Ectodermal cell (in vitro differentiated cells): ENCODE measurements around the gene ISG20L2. TPM values are rescaled to one million over a fixed set of nuclear protein-coding genes. Genes with fewer than 3 reads are reported as not detected.

Source experiments
- H3K27ac ChIP-seq: 2 replicates; pipeline ENCODE4 v1.7.0; 2013; ENCODE audit warnings: mild to moderate bottlenecking, low read depth, low read length; ENCODE audit not compliant: insufficient read depth, poor library complexity, severe bottlenecking
- H3K27me3 ChIP-seq: 2 replicates; pipeline ENCODE4 v1.7.0; 2013; ENCODE audit warnings: mild to moderate bottlenecking, low read length; ENCODE audit not compliant: insufficient read depth, control insufficient read depth, poor library complexity, severe bottlenecking
- H3K36me3 ChIP-seq: one replicate; pipeline ENCODE4 v1.7.0; 2013; ENCODE audit warnings: low read length; ENCODE audit not compliant: control insufficient read depth, insufficient read depth
- H3K4me1 ChIP-seq: one replicate; pipeline ENCODE4 v1.7.0; 2013; ENCODE audit warnings: low read length; ENCODE audit not compliant: control insufficient read depth, insufficient read depth
- H3K4me3 ChIP-seq: 2 replicates; pipeline ENCODE4 v1.7.0; 2013; ENCODE audit warnings: low read depth, low read length, control low read depth; ENCODE audit not compliant: insufficient read depth
- H3K9me3 ChIP-seq: 2 replicates; pipeline ENCODE4 v1.7.0; 2013; ENCODE audit warnings: mild to moderate bottlenecking, low read length, moderate library complexity; ENCODE audit not compliant: control insufficient read depth
- WGBS, 2 experiments: methylation state at CpG; one replicate each; pipeline ENCODE4 v1.1.7; 2013; ENCODE audit warnings: missing lambda C conversion rate in 2 of 2; 5-methylcytosine and 5-hydroxymethylcytosine counted together
- polyA plus RNA-seq, 4 experiments: library from polyadenylated mRNA; stranded (reverse); fragments of 50-300 nt; gene quantifications; one replicate each; pipeline ENCODE4 v1.2.3, GENCODE V29; 2013

ISG20L2 gene, protein sequence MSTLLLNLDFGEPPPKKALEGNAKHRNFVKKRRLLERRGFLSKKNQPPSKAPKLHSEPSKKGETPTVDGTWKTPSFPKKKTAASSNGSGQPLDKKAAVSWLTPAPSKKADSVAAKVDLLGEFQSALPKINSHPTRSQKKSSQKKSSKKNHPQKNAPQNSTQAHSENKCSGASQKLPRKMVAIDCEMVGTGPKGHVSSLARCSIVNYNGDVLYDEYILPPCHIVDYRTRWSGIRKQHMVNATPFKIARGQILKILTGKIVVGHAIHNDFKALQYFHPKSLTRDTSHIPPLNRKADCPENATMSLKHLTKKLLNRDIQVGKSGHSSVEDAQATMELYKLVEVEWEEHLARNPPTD
- polyA plus RNA-seq (2013, experiment 1 of 4): 53.3 TPM
- polyA plus RNA-seq (2013, experiment 2 of 4): 51.6 TPM
- 30.4 TPM for polyA plus RNA-seq (2013, experiment 3 of 4)
- polyA plus RNA-seq (2013, experiment 4 of 4): 36.2 TPM

DNA sequence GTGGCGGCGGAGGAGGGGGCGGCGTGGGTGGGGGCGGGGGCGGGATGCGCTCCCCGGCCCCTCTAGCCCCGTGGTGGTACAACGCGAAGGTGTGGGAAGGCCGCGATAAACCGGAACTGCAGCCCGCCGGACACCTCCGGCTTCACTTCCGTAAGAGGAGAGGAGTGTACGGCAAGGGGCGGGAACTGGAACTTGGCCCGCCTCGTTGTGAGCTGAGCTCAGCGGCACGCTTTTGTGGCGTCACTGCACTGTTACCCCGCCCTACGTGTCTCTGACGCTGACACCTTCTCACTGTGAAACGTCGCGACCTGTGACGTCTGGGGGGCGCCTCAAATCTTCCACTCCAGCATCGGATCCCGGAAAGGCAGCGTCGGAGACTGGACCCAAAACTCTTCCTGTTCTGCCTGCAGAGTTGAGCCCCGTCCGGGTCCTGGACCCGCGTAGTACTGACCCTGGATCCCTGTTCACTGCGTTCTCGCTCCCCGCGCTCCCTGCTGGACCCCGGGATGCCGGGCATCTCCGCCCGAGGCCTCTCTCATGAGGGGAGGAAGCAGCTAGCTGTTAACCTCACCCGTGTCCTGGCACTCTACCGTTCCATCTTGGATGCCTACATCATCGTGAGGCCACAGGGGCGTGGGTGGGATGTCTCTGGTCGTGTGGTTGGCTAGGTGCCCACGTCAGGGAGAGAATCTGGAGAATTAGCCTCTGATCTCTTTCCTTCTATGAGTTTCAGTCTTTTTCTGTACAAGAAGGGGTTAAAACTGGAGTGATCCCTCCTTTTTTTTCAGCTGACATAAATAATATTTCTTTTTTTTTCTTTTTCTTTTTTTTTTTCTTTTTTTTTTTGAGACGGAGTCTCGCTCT is at the start of gene ISG20L2:
ISG20L2 (minus strand) TSS at position 168 of the 864 bp plus-strand sequence. CDS start 1,114 bp downstream, outside the sequence.
- peaks cover 9% of the 10 kb centered on the region for H3K36me3 ChIP-seq

GRCh38 chr1:156777573-156777972 is 49.0 kb upstream of the ISG20L2 start:
- 85 to 91% methylated on average over 1 of the region's 1 CpG for WGBS, 2 experiments
- no peak overlapping the region for H3K27ac ChIP-seq
- no peaks in the 10 kb centered on the region for H3K36me3 ChIP-seq
- H3K4me1 ChIP-seq: no peaks in the 10 kb centered on the region
- no peak overlapping the region for H3K4me3 ChIP-seq
- no peaks in the 10 kb centered on the region for H3K9me3 ChIP-seq
- no peaks in the 10 kb centered on the region for H3K27me3 ChIP-seq

More for the DNA sequence above, at the start of gene ISG20L2:
- Histone ChIP-seq H3K9me3 (no peaks in the 10 kb centered on the region), H3K4me1 (peaks cover 26% of the 10 kb centered on the region), H3K27me3 (no peaks in the 10 kb centered on the region), H3K27ac (peak within 1 kb of the TSS; percentile 92), H3K4me3 (peak within 1 kb of the TSS; percentile 100)
- 4% methylated on average over 57 of the region's 57 CpGs for WGBS, 2 experiments

DNA sequence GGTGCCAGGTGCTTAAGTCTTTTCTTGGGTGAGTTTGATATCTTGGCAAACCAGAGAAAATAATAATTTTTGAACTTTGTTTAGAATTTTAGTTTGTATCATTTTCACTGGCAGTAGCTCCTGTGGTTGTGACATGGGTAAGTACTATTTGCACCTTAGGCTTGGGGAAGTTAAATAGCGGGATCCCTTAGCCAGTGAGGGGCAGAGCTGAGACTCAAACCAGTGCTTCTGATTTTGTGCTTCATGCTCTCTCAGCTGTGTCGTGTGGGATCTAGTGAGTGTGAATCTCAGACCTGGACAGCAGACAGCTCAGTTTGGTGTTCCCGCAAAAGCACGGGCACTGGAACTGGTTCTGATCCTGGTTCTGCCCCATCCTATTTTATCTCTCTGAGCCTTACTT is 48.4 kb upstream of the ISG20L2 start:
- H3K36me3 ChIP-seq: no peaks in the 10 kb centered on the region
- no peaks in the 10 kb centered on the region for H3K9me3 ChIP-seq
- H3K27ac ChIP-seq: no peak overlapping the region
- 91 to 96% methylated on average over 4 of the region's 4 CpGs for WGBS, 2 experiments
- no peaks in the 10 kb centered on the region for H3K27me3 ChIP-seq
- H3K4me1 ChIP-seq: no peaks in the 10 kb centered on the region
- no peak overlapping the region for H3K4me3 ChIP-seq

GRCh38 chr1:156775799-156776198 is 47.2 kb upstream of the ISG20L2 start:
- H3K9me3 ChIP-seq: no peaks in the 10 kb centered on the region
- WGBS, 2 experiments: 92 to 95% methylated on average over 4 to 5 of the region's 5 CpGs
- no peak overlapping the region for H3K27ac ChIP-seq
- no peaks in the 10 kb centered on the region for H3K4me1 ChIP-seq
- no peak overlapping the region for H3K4me3 ChIP-seq
- H3K27me3 ChIP-seq: no peaks in the 10 kb centered on the region
- peaks cover 8% of the 10 kb centered on the region for H3K36me3 ChIP-seq

GRCh38 chr1:156773607-156774006 is 45.0 kb upstream of the ISG20L2 start:
- no peak overlapping the region for H3K27ac ChIP-seq
- peaks cover 9% of the 10 kb centered on the region for H3K36me3 ChIP-seq
- peaks cover 6% of the 10 kb centered on the region for H3K4me1 ChIP-seq
- no peaks in the 10 kb centered on the region for H3K9me3 ChIP-seq
- H3K4me3 ChIP-seq: no peak overlapping the region
- 96 to 98% methylated on average over 3 of the region's 3 CpGs for WGBS, 2 experiments
- no peaks in the 10 kb centered on the region for H3K27me3 ChIP-seq

DNA sequence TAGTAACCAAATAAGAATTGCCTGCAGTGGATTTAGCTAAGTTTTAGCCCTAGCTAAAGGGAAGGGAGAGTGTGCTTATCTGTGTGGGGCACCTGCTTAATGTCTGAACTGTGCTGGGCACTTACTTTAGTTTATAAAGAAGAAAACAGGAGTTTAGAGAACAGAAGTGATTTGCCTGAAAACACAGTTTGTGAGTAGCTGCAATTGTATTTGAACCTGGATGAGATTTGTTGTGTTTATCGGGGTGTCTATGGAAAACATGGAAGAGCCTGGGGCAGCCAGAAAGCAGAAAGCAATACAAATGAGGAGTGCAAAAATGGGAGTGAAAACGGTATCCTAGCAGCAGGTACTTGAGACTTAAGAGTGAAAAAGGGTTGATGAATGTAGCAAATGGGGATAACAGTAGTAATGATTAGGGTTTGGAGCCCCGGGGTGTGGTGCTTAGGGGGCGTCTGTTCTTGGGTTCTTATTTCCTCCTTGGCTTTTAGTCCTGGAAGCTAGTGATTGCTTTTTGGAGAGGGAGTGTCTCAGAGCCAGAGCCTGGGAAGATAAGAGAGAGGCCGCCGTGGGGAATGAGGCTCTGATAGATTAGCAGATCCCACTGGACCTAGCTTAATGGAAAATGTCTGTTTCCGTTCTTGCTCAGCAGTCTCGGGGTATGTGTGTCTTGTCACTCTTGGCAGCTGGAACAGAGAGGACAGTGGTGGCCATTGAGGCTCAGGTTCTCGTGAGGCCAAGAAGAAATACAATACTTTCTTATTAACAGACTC is 44.3 kb upstream of the ISG20L2 start:
- Histone ChIP-seq H3K4me3 (no peak overlapping the region), H3K27me3 (no peaks in the 10 kb centered on the region), H3K4me1 (peaks cover 9% of the 10 kb centered on the region), H3K27ac (no peak overlapping the region), H3K36me3 (peaks cover 9% of the 10 kb centered on the region), H3K9me3 (no peaks in the 10 kb centered on the region)
- 81% methylated on average over 9 of the region's 9 CpGs for WGBS, 2 experiments

DNA sequence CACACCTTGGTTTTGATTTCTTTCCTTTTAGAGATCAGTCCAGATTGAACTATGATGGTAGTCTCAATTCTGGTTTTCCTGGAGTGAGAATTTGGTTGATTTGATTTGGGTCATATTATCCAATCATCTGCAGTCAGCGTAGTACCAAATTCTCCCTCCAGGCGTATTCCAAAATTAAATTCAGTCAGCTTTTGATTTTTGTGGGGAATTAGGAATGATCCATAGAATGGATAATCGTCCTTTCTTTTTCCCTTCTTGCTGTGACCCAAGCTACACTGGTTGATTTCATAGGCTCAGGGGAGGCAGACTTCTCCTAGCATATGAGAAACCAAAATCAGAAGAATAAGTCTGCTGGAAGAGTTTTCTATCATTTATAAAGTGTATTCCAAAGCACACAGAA is 43.7 kb upstream of the ISG20L2 start:
- Histone ChIP-seq H3K4me1 (peaks cover 9% of the 10 kb centered on the region), H3K9me3 (no peaks in the 10 kb centered on the region), H3K27ac (no peak overlapping the region), H3K27me3 (no peaks in the 10 kb centered on the region), H3K4me3 (no peak overlapping the region), H3K36me3 (peaks cover 9% of the 10 kb centered on the region)
- WGBS, 2 experiments: 97 to 100% methylated on average over 3 of the region's 3 CpGs

- Histone ChIP-seq H3K27ac (no peak overlapping the region), H3K4me3 (peak overlapping the region; percentile 60), H3K36me3 (peaks cover 9% of the 10 kb centered on the region), H3K4me1 (peaks cover 9% of the 10 kb centered on the region), H3K27me3 (no peaks in the 10 kb centered on the region), H3K9me3 (no peaks in the 10 kb centered on the region)
- WGBS, 2 experiments: 51 to 52% methylated on average over 8 of the region's 8 CpGs
Measured at GRCh38 chr1:156768610-156769295, 40.2 kb upstream of the ISG20L2 start.

- WGBS, 2 experiments: 1 to 2% methylated on average over 29 to 31 of the region's 31 CpGs
- Histone ChIP-seq H3K4me1 (peaks cover 9% of the 10 kb centered on the region), H3K4me3 (peak overlapping the region; percentile 60), H3K27me3 (no peaks in the 10 kb centered on the region), H3K9me3 (no peaks in the 10 kb centered on the region), H3K27ac (peak overlapping the region; percentile 45), H3K36me3 (peaks cover 9% of the 10 kb centered on the region)
Measured at GRCh38 chr1:156767879-156768604, 39.5 kb upstream of the ISG20L2 start.
